DMS153 treated with DMSO at 0.1 percent for 48 hours (cell line): ENCODE results near the gene SERPINB8.

Experiments
- DNase-seq: peaks from one replicate; lab custom pipeline; 2025; ENCODE audit not compliant: unreplicated experiment; lab: John Stamatoyannopoulos, UW

The SERPINB8 gene

GRCh38 chr18:64002581-64002980 lies 32.7 kb downstream of the SERPINB8 start:
- no peak for DNase-seq

DNA sequence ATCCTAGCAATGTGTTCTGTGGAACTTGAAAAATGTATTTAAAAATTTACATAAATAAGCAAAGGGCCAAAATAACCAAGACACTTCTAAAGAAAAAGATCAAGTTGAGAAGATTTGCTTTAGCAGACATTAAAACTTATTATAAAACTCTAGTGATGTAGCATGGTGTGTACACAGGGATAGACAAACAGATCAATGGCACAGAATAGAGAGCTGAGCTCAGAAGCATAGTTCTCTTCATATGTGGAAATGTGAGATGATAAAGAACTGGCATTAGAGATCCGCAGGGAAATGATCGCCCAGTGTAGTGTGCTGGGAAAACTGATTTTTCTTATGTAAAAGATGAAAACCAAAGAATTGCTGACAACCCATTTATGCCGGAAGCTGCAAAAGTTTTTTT lies 39.4 kb downstream of the SERPINB8 start:
- no peak for DNase-seq

DNA sequence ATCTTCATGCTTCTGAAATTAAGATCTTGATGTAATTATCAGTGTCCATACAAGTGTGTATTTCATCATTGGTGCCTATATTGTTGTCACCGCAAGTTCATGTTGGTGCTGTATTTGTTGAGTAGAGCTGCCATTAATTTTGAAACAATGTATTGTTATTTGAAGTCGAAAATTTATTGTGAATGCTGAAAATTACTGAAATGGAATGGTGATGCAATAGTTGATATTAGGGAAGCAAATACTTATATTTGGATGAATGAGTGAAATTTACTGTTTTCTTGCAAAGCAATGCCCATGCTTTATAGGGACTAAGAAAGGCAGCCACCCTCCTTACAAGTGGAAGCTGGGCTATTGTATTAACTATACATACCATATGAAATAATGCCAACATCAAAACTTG lies 41.6 kb downstream of the SERPINB8 start:
- DNase-seq = no peak

- DNase-seq = peak; percentile 11
Measured at GRCh38 chr18:64017870-64018269, 48.0 kb downstream of the SERPINB8 start.

DNA sequence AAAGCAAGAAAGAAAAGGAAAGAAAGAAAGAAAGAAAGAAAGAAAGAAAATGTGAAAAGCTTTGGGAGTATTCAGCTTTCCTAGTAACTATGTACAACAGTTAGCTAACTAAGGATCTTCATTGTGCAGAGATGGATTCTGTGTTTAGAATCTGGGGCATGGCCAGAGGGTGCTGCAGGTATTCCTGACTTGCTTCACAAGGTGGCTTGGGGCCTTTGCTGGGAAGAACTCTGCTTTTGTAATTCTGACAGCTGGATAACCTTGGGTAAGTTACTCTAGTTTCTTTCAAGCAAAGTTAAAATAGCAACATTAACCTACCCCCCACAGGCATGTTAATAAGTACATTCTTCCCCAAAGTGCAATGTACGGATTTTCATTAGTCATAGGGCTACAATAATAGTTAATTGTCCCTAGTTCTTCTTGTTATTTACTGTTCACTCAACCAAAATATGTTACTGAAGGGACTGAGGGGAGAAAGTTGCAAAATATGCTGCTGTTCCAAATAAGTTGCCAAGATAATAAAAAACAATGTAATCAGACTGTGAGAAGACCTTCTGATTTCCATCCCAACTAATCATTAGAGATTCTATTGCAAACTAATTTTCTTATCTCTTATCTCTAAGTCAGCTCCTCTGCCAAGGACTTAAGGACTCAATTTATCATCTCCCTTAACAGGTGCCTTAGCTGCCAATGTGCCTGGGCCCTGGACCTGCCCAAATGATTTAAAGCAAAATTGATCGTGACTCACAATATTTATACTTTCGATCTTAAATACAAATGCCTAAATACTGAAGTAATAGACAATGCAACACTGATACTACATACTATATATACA lies 50.3 kb downstream of the SERPINB8 start:
- DNase-seq = no peak

- DNase-seq = no peak
Measured at GRCh38 chr18:64026350-64026749, 56.5 kb downstream of the SERPINB8 start.

DNA sequence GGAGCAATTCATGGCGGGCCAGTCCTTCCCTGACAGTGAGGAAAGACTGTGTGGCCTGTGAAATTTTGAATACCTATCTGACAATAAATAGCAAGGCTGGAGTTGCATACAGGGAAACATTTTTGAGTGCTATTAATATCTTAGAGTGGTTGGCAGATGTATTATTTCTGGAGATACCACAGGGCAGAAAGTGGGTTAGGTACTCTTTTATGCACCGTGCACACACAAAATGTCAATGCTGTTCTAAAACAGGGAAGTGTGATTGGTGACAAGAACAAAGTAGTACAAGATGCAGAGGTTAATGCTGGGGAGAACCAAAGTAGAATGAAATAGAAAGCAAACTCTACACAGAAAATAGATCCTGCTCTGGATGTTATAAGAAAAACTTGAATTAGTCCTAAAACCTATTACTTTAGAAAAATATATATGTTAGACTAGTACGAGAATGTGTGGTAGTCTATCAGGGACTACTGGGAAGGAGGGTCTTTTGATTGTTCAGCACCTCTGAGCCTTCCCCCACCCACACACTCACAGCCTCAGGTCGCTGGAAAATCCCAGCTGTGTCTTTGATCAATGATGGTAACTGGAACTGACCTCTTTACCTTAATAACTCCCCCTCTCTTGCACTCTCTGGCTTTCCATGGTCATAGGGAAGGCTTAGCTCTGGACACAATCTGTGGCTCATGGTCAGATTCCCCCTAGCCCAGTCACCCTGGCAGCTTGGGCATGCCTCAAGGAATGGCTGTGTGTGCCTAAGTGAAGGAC lies 58.2 kb downstream of the SERPINB8 start:
- DNase-seq = no peak

GRCh38 chr18:64029096-64029495 lies 59.2 kb downstream of the SERPINB8 start:
- no peak for DNase-seq

DNA sequence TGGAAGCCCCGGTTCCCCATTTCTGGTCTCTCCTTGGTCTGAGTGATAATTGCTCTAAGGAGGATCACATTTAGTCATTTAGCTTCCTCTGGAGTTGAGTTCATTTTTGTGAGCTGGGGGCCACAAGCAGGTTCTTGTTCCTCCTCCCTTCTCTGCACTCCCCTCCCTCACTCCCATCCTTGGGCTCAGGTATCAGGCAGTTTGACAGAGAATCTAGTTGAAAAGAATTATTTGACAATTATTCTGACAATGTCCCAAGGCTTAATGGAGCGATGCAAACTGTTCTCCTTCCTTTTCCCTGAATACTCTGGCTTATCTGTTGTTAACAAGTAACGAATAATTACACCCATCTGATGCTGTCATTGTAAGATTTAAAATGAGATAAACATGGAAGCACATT lies 61.5 kb downstream of the SERPINB8 start:
- no peak for DNase-seq

DNA sequence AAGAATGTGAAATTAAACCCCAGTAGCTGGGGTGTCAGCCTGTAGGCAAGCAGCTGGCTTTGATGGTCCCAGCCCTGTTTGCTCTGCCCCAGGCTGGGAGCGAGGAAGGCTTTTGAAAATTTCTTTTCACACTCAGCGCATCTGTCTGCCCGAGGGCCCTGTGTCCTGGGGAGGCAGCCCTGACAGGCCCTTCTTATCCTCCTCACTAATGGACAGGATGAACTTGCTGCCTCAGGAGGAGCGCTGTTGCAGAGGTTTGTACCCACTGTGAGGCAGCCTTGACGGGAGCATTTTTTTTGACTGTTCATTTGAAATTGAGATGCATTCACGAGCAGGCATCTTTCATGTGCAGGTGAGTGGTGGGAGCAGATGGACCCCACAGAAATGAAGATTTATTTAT lies 62.4 kb downstream of the SERPINB8 start:
- DNase-seq = no peak

- peak; percentile 22 for DNase-seq
Measured at GRCh38 chr18:64037812-64038414, 68.0 kb downstream of the SERPINB8 start.
